BE2C (cell line): ENCODE results near the gene WAPL.

Source experiments
- DNase-seq: peaks from one replicate; pipeline ENCODE4 v3.0.0-alpha.2; 2020
- H3K27me3 ChIP-seq: fragments of 250-450 bp; sonication (Bioruptor Pico); 2 replicates; pipeline ENCODE4 v1.5.1; 2020; ENCODE audit warnings: mild to moderate bottlenecking
- H3K36me3 ChIP-seq: fragments of 250-450 bp; sonication (Bioruptor Pico); 2 replicates; pipeline ENCODE4 v1.5.1; 2020; ENCODE audit warnings: mild to moderate bottlenecking
- H3K4me1 ChIP-seq: fragments of 250-450 bp; sonication (Bioruptor Pico); 2 replicates; pipeline ENCODE4 v1.5.1; 2020
- H3K4me3 ChIP-seq: 2 replicates; pipeline ENCODE4 v1.5.1; 2011; ENCODE audit warnings: low read depth, low read length
- H3K9me3 ChIP-seq: fragments of 250-450 bp; sonication (Bioruptor Pico); 2 replicates; pipeline ENCODE4 v1.5.1; 2020
- CTCF ChIP-seq: IDR thresholded peaks from 2 replicates; pipeline ENCODE4 v1.5.1; 2012; ENCODE audit warnings: mild to moderate bottlenecking, low read depth, low read length

The WAPL gene

DNA sequence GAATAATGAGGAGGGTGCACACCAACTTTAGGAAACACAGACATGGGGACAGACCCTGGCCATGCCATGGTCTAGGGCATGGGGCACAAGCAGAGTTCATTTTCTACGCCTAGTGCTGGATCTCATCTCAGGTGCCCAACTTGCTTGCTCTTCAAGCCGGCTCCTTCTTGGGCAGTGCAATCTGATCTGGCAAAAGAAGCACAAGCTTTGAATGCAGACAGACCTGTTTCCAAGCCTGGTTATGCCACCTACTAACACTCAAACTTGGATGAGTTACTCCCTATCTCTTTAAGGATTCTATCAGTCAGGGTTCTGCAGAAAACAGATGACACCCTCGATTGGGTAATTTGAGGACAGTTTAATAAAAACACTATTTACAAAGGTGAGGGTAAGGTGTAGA, 34.9 kb upstream of the WAPL start:
- Histone ChIP-seq H3K4me1 (no peaks in the 10 kb centered on the region), H3K36me3 (no peaks in the 10 kb centered on the region), H3K9me3 (no peaks in the 10 kb centered on the region), H3K4me3 (no peak overlapping the region), H3K27me3 (no peaks in the 10 kb centered on the region)
- TF ChIP-seq CTCF = no peak
- no peak for DNase-seq

DNA sequence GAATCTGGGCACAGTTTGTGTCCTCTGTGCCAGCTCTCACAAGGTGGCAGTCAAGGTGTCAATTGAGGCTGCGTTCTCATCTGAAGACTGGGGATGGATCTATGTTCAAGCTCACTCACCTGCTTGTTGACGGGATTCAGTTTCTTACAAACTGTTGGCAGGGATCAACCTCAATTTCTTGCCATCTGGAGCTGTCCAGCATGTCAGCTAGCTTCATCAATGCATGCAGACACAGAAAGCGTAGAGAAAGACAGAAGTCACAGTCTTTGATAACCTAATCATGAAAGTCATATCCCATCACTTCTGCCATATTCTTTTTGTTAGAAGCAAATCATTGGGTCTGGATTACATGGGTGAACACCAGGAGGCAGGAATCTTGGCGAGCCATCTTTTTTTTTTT, 32.0 kb upstream of the WAPL start:
- no peak for TF ChIP-seq CTCF
- H3K27me3 ChIP-seq = no peaks in the 10 kb centered on the region
- no peaks in the 10 kb centered on the region for H3K9me3 ChIP-seq
- no peak overlapping the region for H3K4me3 ChIP-seq
- no peaks in the 10 kb centered on the region for H3K36me3 ChIP-seq
- no peaks in the 10 kb centered on the region for H3K4me1 ChIP-seq
- DNase-seq = no peak

- no peak overlapping the region for H3K4me3 ChIP-seq
- no peak for TF ChIP-seq CTCF
- H3K4me1 ChIP-seq = no peaks in the 10 kb centered on the region
- H3K36me3 ChIP-seq = no peaks in the 10 kb centered on the region
- no peaks in the 10 kb centered on the region for H3K27me3 ChIP-seq
- DNase-seq = no peak
- H3K9me3 ChIP-seq = no peaks in the 10 kb centered on the region
Observed at GRCh38 chr10:86553213-86553612, 31.6 kb upstream of the WAPL start.

DNA sequence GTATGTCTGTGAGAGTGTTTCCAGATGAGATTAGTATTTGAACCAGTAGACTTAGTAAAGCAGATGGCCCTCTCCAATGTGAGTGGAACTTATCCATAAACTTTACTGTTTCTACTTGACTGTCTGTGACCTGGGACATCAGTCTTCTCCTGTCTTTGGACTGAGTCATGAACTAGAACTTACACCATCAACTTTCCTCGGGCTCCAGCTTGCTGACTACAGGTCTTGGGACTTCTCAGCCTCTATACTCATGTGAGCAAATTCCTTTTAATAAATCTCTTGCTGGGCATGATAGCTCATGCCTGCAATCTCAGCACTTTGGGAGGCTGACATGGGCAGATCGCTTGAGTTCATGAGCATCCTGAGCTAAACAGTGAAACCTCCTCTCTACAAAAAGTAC, 25.7 kb upstream of the WAPL start:
- H3K27me3 ChIP-seq = no peaks in the 10 kb centered on the region
- H3K36me3 ChIP-seq = no peaks in the 10 kb centered on the region
- no peaks in the 10 kb centered on the region for H3K4me1 ChIP-seq
- H3K9me3 ChIP-seq = no peaks in the 10 kb centered on the region
- DNase-seq = no peak
- TF ChIP-seq CTCF = no peak
- no peak overlapping the region for H3K4me3 ChIP-seq

DNA sequence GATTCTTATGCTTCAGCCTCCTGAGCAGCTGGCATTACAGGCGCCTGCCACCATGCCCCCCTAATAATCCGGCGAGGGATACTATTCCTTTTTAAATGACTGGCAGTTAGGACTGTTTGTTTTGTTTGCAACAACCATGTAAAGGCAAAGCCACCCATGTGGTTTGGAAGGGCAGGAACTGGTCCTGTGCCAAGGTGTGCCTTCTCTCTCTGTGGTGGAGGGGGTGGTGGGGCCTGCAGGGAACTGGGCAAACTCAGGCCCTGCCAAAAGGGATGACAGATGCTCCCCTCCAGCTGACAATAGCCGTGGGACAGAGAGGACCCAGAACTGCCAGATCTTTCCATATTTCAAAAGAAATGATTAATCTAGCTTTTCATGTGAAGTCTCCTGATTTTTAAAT, 23.5 kb upstream of the WAPL start:
- Histone ChIP-seq H3K4me3 (no peak overlapping the region), H3K4me1 (no peaks in the 10 kb centered on the region), H3K27me3 (no peaks in the 10 kb centered on the region), H3K9me3 (no peaks in the 10 kb centered on the region), H3K36me3 (no peaks in the 10 kb centered on the region)
- no peak for TF ChIP-seq CTCF
- DNase-seq = no peak

- no peak overlapping the region for H3K4me3 ChIP-seq
- H3K4me1 ChIP-seq = no peaks in the 10 kb centered on the region
- H3K27me3 ChIP-seq = no peaks in the 10 kb centered on the region
- H3K36me3 ChIP-seq = no peaks in the 10 kb centered on the region
- no peak for TF ChIP-seq CTCF
- no peak for DNase-seq
- H3K9me3 ChIP-seq = no peaks in the 10 kb centered on the region
Observed at GRCh38 chr10:86540016-86540415, 18.4 kb upstream of the WAPL start.
